Adrenal gland (tissue), 5 donors: Measurements from ENCODE around the gene PCSK1.

Experiments used
- POLR2A ChIP-seq, 2 donors: fragments of 450-650 bp; IDR thresholded peaks; one replicate each; pipeline ENCODE4 v1.6.1; 2017; ENCODE audit warnings: antibody characterized with exemption in 2 of 2, mild to moderate bottlenecking in 2 of 2, moderate library complexity in 1 of 2
- TF ChIP-seq, protein P1 (sequence below), 6 experiments: fragments of 450-650 bp in 4 of 6; fragments of 200-600 bp in 2 of 6; sonication (generic) in 1 of 6; IDR thresholded peaks; 1 replicate in 5 of 6; 2 replicates in 1 of 6; pipeline versions ENCODE4 v1.5.1 to v1.8.0; 2016 to 2021; ENCODE audit warnings: antibody characterized with exemption in 6 of 6, mild to moderate bottlenecking in 2 of 6, moderate library complexity in 1 of 6
- donor health status: DM: no; HTN: no; CAD: no.

DNA sequence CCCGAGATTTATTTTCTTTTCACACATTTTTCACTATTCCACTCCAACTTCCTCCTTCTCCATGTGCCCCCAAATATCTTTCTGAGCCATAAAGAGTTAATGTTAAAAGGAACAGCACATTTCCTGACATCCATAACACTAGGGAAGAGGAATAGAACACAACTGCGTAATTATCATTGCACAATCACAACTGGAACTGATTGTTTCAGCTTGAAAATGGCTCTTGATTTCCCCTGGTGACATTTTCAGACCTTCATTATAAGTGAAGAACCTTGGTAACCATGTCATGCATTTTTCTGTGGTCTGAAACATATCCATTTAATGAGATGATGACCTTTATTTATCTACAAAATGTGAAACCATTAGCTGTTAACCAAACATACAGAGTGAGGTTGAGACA lies 82.4 kb downstream of the PCSK1 start:
- TF ChIP-seq, protein P1, sequence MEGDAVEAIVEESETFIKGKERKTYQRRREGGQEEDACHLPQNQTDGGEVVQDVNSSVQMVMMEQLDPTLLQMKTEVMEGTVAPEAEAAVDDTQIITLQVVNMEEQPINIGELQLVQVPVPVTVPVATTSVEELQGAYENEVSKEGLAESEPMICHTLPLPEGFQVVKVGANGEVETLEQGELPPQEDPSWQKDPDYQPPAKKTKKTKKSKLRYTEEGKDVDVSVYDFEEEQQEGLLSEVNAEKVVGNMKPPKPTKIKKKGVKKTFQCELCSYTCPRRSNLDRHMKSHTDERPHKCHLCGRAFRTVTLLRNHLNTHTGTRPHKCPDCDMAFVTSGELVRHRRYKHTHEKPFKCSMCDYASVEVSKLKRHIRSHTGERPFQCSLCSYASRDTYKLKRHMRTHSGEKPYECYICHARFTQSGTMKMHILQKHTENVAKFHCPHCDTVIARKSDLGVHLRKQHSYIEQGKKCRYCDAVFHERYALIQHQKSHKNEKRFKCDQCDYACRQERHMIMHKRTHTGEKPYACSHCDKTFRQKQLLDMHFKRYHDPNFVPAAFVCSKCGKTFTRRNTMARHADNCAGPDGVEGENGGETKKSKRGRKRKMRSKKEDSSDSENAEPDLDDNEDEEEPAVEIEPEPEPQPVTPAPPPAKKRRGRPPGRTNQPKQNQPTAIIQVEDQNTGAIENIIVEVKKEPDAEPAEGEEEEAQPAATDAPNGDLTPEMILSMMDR (IDR thresholded peaks at IDR 0.05): no peak
- no peak for TF ChIP-seq POLR2A (IDR thresholded peaks at IDR 0.05)
